ENCODE measurements around the gene SYNRG. TPM values are rescaled to one million over a fixed set of nuclear protein-coding genes. Genes with fewer than 3 reads are reported as not detected.
"Not testable (repeated sequence)": the region's sequence is repeated elsewhere in the genome, so short reads cannot be mapped to it uniquely, and the experiment has no call there.

SYNRG gene
- 100 to 1,000 TPM; 106 to 113 TPM for total RNA-seq

GRCh38 chr17:37609170-37610040 is at the start of gene SYNRG:
Gene SYNRG, minus strand, starts transcription at chr17:37609418. Its CDS starts 63 bp downstream, at chr17:37609355.
- H3K4me1 Mint-ChIP-seq, result peaks cover 38% of the 10 kb centered on the region
- peak within 1 kb of the TSS; percentile 90 for H3K27ac Mint-ChIP-seq
- POLR2A ChIA-PET, result interaction anchor here (0.6 to 2.1 kb wide), 16 partner anchors 9 to 1852 kb away, joined by 3 to 11 read pairs (median 4); partner anchors contain the start of genes CDK12, DDX52 and TADA2A

GRCh38 chr17:37657202-37657601 is 48.0 kb upstream of the SYNRG start:
- Mint-ChIP-seq H3K27ac (no peak overlapping the region), H3K36me3 (ENCODE audit: low read depth) (no peaks in the 10 kb centered on the region), H3K4me1 (no peaks in the 10 kb centered on the region), H3K4me3 (no peak overlapping the region), H3K27me3 (peaks cover 20% of the 10 kb centered on the region), H3K9me3 (no peaks in the 10 kb centered on the region)
- DNase-seq, result no peak
- POLR2A ChIA-PET, result interaction anchor here (0.6 kb wide), 1 partner anchor 159 kb away, joined by 3 read pairs; no protein-coding TSS in a partner anchor
- CTCF ChIA-PET, result interaction anchor here (1.4 kb wide), 1 partner anchor 283 kb away, joined by 3 read pairs; no protein-coding TSS in a partner anchor

More at GRCh38 chr17:37609170-37610040, at the start of gene SYNRG:
- CTCF ChIA-PET, result interaction anchor here (0.5 to 1.9 kb wide), 12 partner anchors 9 to 284 kb away, joined by 3 to 6 read pairs (median 4); no protein-coding TSS in a partner anchor
- Mint-ChIP-seq H3K27me3 (no peaks in the 10 kb centered on the region), H3K4me3 (peak within 1 kb of the TSS; percentile 72), H3K9me3 (no peaks in the 10 kb centered on the region), H3K36me3 (ENCODE audit: low read depth) (peaks cover 44% of the 10 kb centered on the region)
- peak; percentile 95 for DNase-seq

- no peaks in the 10 kb centered on the region for H3K36me3 Mint-ChIP-seq (ENCODE audit: low read depth)
- POLR2A ChIA-PET, result no interaction called here
- H3K4me1 Mint-ChIP-seq, result peaks cover 13% of the 10 kb centered on the region
- CTCF ChIA-PET, result no interaction called here
- peaks cover 50% of the 10 kb centered on the region for H3K27me3 Mint-ChIP-seq
- no peak for DNase-seq
- H3K4me3 Mint-ChIP-seq, result no peak overlapping the region
- H3K27ac Mint-ChIP-seq, result no peak overlapping the region
- H3K9me3 Mint-ChIP-seq, result no peaks in the 10 kb centered on the region
Measured at GRCh38 chr17:37651849-37652248, 42.6 kb upstream of the SYNRG start.

GRCh38 chr17:37650419-37651003 is 41.3 kb upstream of the SYNRG start:
- no peaks in the 10 kb centered on the region for H3K36me3 Mint-ChIP-seq (ENCODE audit: low read depth)
- CTCF ChIA-PET, result interaction anchor here (0.6 to 1.8 kb wide), 5 partner anchors 118 to 1032 kb away, joined by 3 to 6 read pairs (median 4); no protein-coding TSS in a partner anchor
- no peaks in the 10 kb centered on the region for H3K9me3 Mint-ChIP-seq
- H3K4me3 Mint-ChIP-seq, result no peak overlapping the region
- peaks cover 13% of the 10 kb centered on the region for H3K4me1 Mint-ChIP-seq
- DNase-seq, result no peak
- H3K27ac Mint-ChIP-seq, result no peak overlapping the region
- H3K27me3 Mint-ChIP-seq, result peaks cover 64% of the 10 kb centered on the region
- POLR2A ChIA-PET, result no interaction called here

GRCh38 chr17:37648555-37648954 is 39.3 kb upstream of the SYNRG start:
- Mint-ChIP-seq H3K9me3 (no peaks in the 10 kb centered on the region), H3K4me3 (no peak overlapping the region), H3K4me1 (peaks cover 21% of the 10 kb centered on the region), H3K36me3 (ENCODE audit: low read depth) (no peaks in the 10 kb centered on the region), H3K27me3 (peaks cover 74% of the 10 kb centered on the region), H3K27ac (no peak overlapping the region)
- DNase-seq, result no peak
- ChIA-PET POLR2A (interaction anchor here (0.6 kb wide), 1 partner anchor 22 kb away, joined by 3 read pairs; no protein-coding TSS in a partner anchor), CTCF (interaction anchor here (1.1 to 1.2 kb wide), 2 partner anchors 9 to 168 kb away, joined by 5 to 7 read pairs; no protein-coding TSS in a partner anchor)

GRCh38 chr17:37647856-37648255 is 38.6 kb upstream of the SYNRG start:
- CTCF ChIA-PET, result interaction anchor here (1.1 to 1.2 kb wide), 2 partner anchors 10 to 169 kb away, joined by 5 to 7 read pairs; no protein-coding TSS in a partner anchor
- no peak for DNase-seq
- Mint-ChIP-seq H3K27me3 (peaks cover 70% of the 10 kb centered on the region), H3K36me3 (ENCODE audit: low read depth) (peaks cover under 1% of the 10 kb centered on the region), H3K27ac (no peak overlapping the region), H3K4me1 (peaks cover 24% of the 10 kb centered on the region), H3K4me3 (no peak overlapping the region), H3K9me3 (no peaks in the 10 kb centered on the region)
- POLR2A ChIA-PET, result no interaction called here

GRCh38 chr17:37643869-37644268 is 34.7 kb upstream of the SYNRG start:
- ChIA-PET POLR2A (interaction anchor here (0.7 to 1.2 kb wide), 2 partner anchors 22 to 35 kb away, joined by 3 read pairs; partner anchors contain the start of gene SYNRG), CTCF (interaction anchor here (0.9 to 1.3 kb wide), 2 partner anchors 148 to 173 kb away, joined by 3 to 7 read pairs; no protein-coding TSS in a partner anchor)
- DNase-seq, result no peak
- peaks cover 44% of the 10 kb centered on the region for H3K4me1 Mint-ChIP-seq
- H3K36me3 Mint-ChIP-seq (ENCODE audit: low read depth), result peaks cover 25% of the 10 kb centered on the region
- peaks cover 45% of the 10 kb centered on the region for H3K27me3 Mint-ChIP-seq
- H3K27ac Mint-ChIP-seq, result no peak overlapping the region
- peak overlapping the region; percentile 90 for H3K4me3 Mint-ChIP-seq
- H3K9me3 Mint-ChIP-seq, result no peaks in the 10 kb centered on the region

- H3K36me3 Mint-ChIP-seq (ENCODE audit: low read depth), result peaks cover 29% of the 10 kb centered on the region
- H3K4me1 Mint-ChIP-seq, result peaks cover 38% of the 10 kb centered on the region
- peak within 1 kb of the TSS; percentile 90 for H3K4me3 Mint-ChIP-seq
- peak; percentile 90 for DNase-seq
- peaks cover 40% of the 10 kb centered on the region for H3K27me3 Mint-ChIP-seq
- H3K9me3 Mint-ChIP-seq, result no peaks in the 10 kb centered on the region
- POLR2A ChIA-PET, result interaction anchor here (1.0 to 1.2 kb wide), 2 partner anchors 16 to 34 kb away, joined by 3 read pairs; partner anchors contain the start of gene SYNRG
- CTCF ChIA-PET, result no interaction called here
- peak within 1 kb of the TSS; percentile 83 for H3K27ac Mint-ChIP-seq
Measured at GRCh38 chr17:37643118-37643766, 34.0 kb upstream of the SYNRG start, which contains the start of gene DDX52. Gene DDX52, minus strand, starts transcription at chr17:37643446. Its CDS starts 26 bp downstream, at chr17:37643420.

- CTCF ChIA-PET, result no interaction called here
- POLR2A ChIA-PET, result interaction anchor here (1.0 to 1.2 kb wide), 2 partner anchors 16 to 33 kb away, joined by 3 read pairs; partner anchors contain the start of gene SYNRG
- DNase-seq, result no peak
- H3K27ac Mint-ChIP-seq, result peak overlapping the region; percentile 83
- peak overlapping the region; percentile 90 for H3K4me3 Mint-ChIP-seq
- peaks cover 34% of the 10 kb centered on the region for H3K27me3 Mint-ChIP-seq
- peaks cover 34% of the 10 kb centered on the region for H3K36me3 Mint-ChIP-seq (ENCODE audit: low read depth)
- peaks cover 35% of the 10 kb centered on the region for H3K4me1 Mint-ChIP-seq
- H3K9me3 Mint-ChIP-seq, result no peaks in the 10 kb centered on the region
Measured at GRCh38 chr17:37642681-37643080, 33.5 kb upstream of the SYNRG start.

- Mint-ChIP-seq H3K27me3 (peaks cover 12% of the 10 kb centered on the region), H3K9me3 (no peaks in the 10 kb centered on the region), H3K36me3 (ENCODE audit: low read depth) (peaks cover 57% of the 10 kb centered on the region), H3K27ac (no peak overlapping the region), H3K4me3 (no peak overlapping the region), H3K4me1 (peaks cover 35% of the 10 kb centered on the region)
- DNase-seq, result no peak
- ChIA-PET CTCF (interaction anchor here (1.3 kb wide), 1 partner anchor 22 kb away, joined by 3 read pairs; no protein-coding TSS in a partner anchor), POLR2A (interaction anchor here (0.7 kb wide), 1 partner anchor 152 kb away, joined by 3 read pairs; no protein-coding TSS in a partner anchor)
Measured at GRCh38 chr17:37640015-37640414, 30.8 kb upstream of the SYNRG start.

- ChIA-PET CTCF (no interaction called here), POLR2A (no interaction called here)
- Mint-ChIP-seq H3K9me3 (no peaks in the 10 kb centered on the region), H3K27me3 (no peaks in the 10 kb centered on the region), H3K4me1 (peaks cover 24% of the 10 kb centered on the region), H3K36me3 (ENCODE audit: low read depth) (peaks cover 60% of the 10 kb centered on the region), H3K27ac (no peak overlapping the region), H3K4me3 (no peak overlapping the region)
- no peak for DNase-seq
Measured at GRCh38 chr17:37637956-37638355, 28.7 kb upstream of the SYNRG start.

GRCh38 chr17:37616430-37616829 is 7.2 kb upstream of the SYNRG start:
- H3K36me3 Mint-ChIP-seq (ENCODE audit: low read depth), result peaks cover 39% of the 10 kb centered on the region
- H3K4me1 Mint-ChIP-seq, H3K27ac Mint-ChIP-seq, DNase-seq, H3K4me3 Mint-ChIP-seq, H3K9me3 Mint-ChIP-seq, POLR2A ChIA-PET, CTCF ChIA-PET, H3K27me3 Mint-ChIP-seq: not testable (repeated sequence)
